ENCODE data around the gene NAPA.
"Not testable (repeated sequence)": the region's sequence is repeated elsewhere in the genome, so short reads cannot be mapped to it uniquely, and the experiment has no call there.

NAPA gene

GRCh38 chr19:47499371-47499770 lies 15.5 kb downstream of the NAPA start:
- no peak for FAIRE-seq

GRCh38 chr19:47498561-47498960 lies 16.3 kb downstream of the NAPA start:
- FAIRE-seq = no peak

- no peak for FAIRE-seq
These were observed 16.9 kb downstream of the NAPA start for GRCh38 chr19:47497821-47498520.

- FAIRE-seq = no peak
These were observed 17.7 kb downstream of the NAPA start for GRCh38 chr19:47497050-47497766.

GRCh38 chr19:47495478-47496372 lies 19.1 kb downstream of the NAPA start:
- no peak for FAIRE-seq

- FAIRE-seq = no peak
These were observed 20.1 kb downstream of the NAPA start for GRCh38 chr19:47494729-47495128.

- no peak for FAIRE-seq
These were observed 20.7 kb downstream of the NAPA start for GRCh38 chr19:47494211-47494547.

- FAIRE-seq = no peak
These were observed 21.3 kb downstream of the NAPA start for GRCh38 chr19:47493378-47494210.

GRCh38 chr19:47492571-47493377 lies 22.1 kb downstream of the NAPA start:
- FAIRE-seq = no peak

- FAIRE-seq = no peak
These were observed 22.7 kb downstream of the NAPA start for GRCh38 chr19:47492137-47492533.

- no peak for FAIRE-seq
These were observed 23.3 kb downstream of the NAPA start for GRCh38 chr19:47491358-47492136.

GRCh38 chr19:47490847-47491246 lies 24.0 kb downstream of the NAPA start:
- FAIRE-seq = no peak

- FAIRE-seq = no peak
These were observed 24.8 kb downstream of the NAPA start for GRCh38 chr19:47490031-47490430.

GRCh38 chr19:47489072-47489914 lies 25.6 kb downstream of the NAPA start:
- FAIRE-seq = no peak

- no peak for FAIRE-seq
These were observed 27.0 kb downstream of the NAPA start for GRCh38 chr19:47487551-47488515.

GRCh38 chr19:47486900-47487299 lies 28.0 kb downstream of the NAPA start:
- no peak for FAIRE-seq

GRCh38 chr19:47486220-47486619 lies 28.6 kb downstream of the NAPA start:
- not testable (repeated sequence) for FAIRE-seq

- FAIRE-seq = no peak
These were observed 29.7 kb downstream of the NAPA start for GRCh38 chr19:47485210-47485609.
